ENCODE measurements around the gene UFC1. TPM values are rescaled to one million over a fixed set of nuclear protein-coding genes. Genes with fewer than 3 reads are reported as not detected.

The UFC1 gene
- total and polyA plus RNA-seq, 2 of the 13 experiments (the other 11 are each of a cell fraction or from before 2014, with no cell fraction given), result 72.8 to 85.2 TPM

DNA sequence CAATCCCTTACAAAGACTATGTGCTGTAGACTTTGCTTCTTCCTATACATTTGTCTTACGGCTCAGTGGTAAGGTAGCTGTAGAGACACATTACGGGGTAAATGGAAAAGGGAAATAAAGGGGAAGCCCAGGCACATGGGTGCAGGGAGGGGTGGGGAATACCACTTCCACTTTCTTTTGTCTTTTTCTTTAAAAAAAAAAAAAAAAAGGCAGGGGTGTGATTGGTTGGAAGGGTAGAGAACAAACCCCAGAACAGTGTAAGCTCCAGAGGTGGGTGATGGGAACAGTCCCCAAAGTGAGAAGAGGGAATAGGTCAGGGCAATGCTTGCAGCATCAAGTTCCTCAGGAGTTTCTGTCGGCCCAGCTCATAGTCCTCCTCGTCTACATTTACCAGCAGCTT lies 31.9 kb upstream of the UFC1 start (continued):
- TF ChIP-seq MTA3 (CRISPR knock-in tag; IDR thresholded peaks at IDR 0.05) (no peak), ISL2 (CRISPR knock-in tag; IDR thresholded peaks at IDR 0.05) (no peak), SIN3A (IDR thresholded peaks at IDR 0.05; ENCODE audit: borderline replicate concordance, low read depth, low read length) (no peak), EP300 (IDR thresholded peaks at IDR 0.05; ENCODE audit: low read depth in 2 of 2, low read length in 2 of 2) (no peak), EP300 (CRISPR knock-in tag; IDR thresholded peaks at IDR 0.05; ENCODE audit: borderline replicate concordance) (no peak), ZNF33A (CRISPR knock-in tag; IDR thresholded peaks at IDR 0.05; ENCODE audit: borderline replicate concordance) (no peak), ZNF792 (CRISPR knock-in tag; IDR thresholded peaks at IDR 0.05) (no peak), NR1H2 (CRISPR knock-in tag; IDR thresholded peaks at IDR 0.05; ENCODE audit: borderline replicate concordance, low read depth) (no peak), ZNF746 (CRISPR knock-in tag; IDR thresholded peaks at IDR 0.05) (no peak)
- TF ChIP-seq, protein P1, sequence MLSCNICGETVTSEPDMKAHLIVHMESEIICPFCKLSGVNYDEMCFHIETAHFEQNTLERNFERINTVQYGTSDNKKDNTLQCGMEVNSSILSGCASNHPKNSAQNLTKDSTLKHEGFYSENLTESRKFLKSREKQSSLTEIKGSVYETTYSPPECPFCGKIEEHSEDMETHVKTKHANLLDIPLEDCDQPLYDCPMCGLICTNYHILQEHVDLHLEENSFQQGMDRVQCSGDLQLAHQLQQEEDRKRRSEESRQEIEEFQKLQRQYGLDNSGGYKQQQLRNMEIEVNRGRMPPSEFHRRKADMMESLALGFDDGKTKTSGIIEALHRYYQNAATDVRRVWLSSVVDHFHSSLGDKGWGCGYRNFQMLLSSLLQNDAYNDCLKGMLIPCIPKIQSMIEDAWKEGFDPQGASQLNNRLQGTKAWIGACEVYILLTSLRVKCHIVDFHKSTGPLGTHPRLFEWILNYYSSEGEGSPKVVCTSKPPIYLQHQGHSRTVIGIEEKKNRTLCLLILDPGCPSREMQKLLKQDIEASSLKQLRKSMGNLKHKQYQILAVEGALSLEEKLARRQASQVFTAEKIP (CRISPR knock-in tag; IDR thresholded peaks at IDR 0.05; ENCODE audit: borderline replicate concordance), result no peak

DNA sequence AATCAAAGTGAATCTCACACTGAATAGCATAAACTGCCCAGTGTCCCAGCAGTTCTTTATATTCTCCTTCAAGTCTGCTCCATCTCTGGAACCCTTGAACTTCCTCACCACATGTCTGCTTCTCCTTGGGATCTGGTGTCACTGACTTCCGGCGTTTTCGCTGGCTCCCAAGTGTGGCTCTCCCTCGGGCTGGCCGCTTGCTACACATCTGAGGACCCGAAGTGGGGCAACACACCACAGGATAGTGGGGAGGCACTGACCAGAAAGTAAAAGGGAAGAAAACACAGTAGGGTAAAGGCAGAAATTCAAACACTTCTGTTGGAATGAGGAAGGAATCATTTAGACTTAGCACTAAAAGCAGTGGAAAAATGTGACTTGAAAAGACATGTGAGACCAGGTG lies 30.8 kb upstream of the UFC1 start:
- intact Hi-C loops (cut with micrococcal nuclease; ENCODE audit: unreplicated experiment) (no loop called here), in situ Hi-C loops (cut with HindIII; ENCODE audit: extremely low pct_ligation_motif_present, low pct_unique_long_range_greater_than_20kb) (no loop called here)
- no peak for DNase-seq (ENCODE audit: low spot score)
- Histone ChIP-seq H3K79me2 (ENCODE audit: insufficient read depth, low read length) (peaks cover 24% of the 10 kb centered on the region), H2AFZ (ENCODE audit: low read length) (no peak overlapping the region), H3K36me3 (replicated peaks in 1 of 2; ENCODE audit: control insufficient read depth in 1 of 2, insufficient read depth in 2 of 2, low read length in 2 of 2) (peaks cover 25 to 76% of the 10 kb centered on the region in 2 experiments), H3K4me3 (replicated peaks in 1 of 3; ENCODE audit: insufficient read depth in 1 of 3, low read depth in 2 of 3, low read length in 3 of 3) (no peak overlapping the region), H3K27me3 (ENCODE audit: control insufficient read depth in 1 of 2, insufficient read depth in 2 of 2, low read length in 2 of 2) (no peaks in the 10 kb centered on the region), H4K20me1 (ENCODE audit: insufficient read depth, low read length) (no peaks in the 10 kb centered on the region), H3K9ac (ENCODE audit: insufficient read depth, low read depth, low read length) (no peak overlapping the region), H3K27ac (ENCODE audit: extremely low read length, insufficient read depth, low read length) (no peak overlapping the region), H3K4me2 (ENCODE audit: low read depth, low read length) (no peak overlapping the region), H3K4me1 (ENCODE audit: insufficient read depth, low read length) (peaks cover 17% of the 10 kb centered on the region), H3K9me3 (ENCODE audit: low read length) (no peaks in the 10 kb centered on the region)
- FAIRE-seq, result no peak
- CTCF ChIA-PET (ENCODE audit: low intra/inter-chr PET ratio, low total read pairs), result no interaction called here
- WGBS (ENCODE audit: low lambda C conversion rate), result 97% methylated on average over 6 of the region's 6 CpGs
- ATAC-seq, result no peak
- POLR2A ChIA-PET, result no interaction called here
- no TSS peak for BruUV-seq (replicated peaks)
- TF ChIP-seq ZNF431 (CRISPR knock-in tag; IDR thresholded peaks at IDR 0.05; ENCODE audit: borderline replicate concordance, low read depth) (no peak), MEIS2 (CRISPR knock-in tag; IDR thresholded peaks at IDR 0.05) (no peak), ZNF605 (CRISPR knock-in tag; IDR thresholded peaks at IDR 0.05) (no peak), MTA3 (CRISPR knock-in tag; IDR thresholded peaks at IDR 0.05) (no peak), ZSCAN31 (CRISPR knock-in tag; IDR thresholded peaks at IDR 0.05; ENCODE audit: low read depth) (no peak), SATB2 (CRISPR knock-in tag; IDR thresholded peaks at IDR 0.05) (no peak), TMF1 (CRISPR knock-in tag; IDR thresholded peaks at IDR 0.05; ENCODE audit: low read depth) (no peak), SNAI1 (CRISPR knock-in tag; IDR thresholded peaks at IDR 0.05; ENCODE audit: borderline replicate concordance) (no peak), SAFB2 (CRISPR knock-in tag; IDR thresholded peaks at IDR 0.05; ENCODE audit: borderline replicate concordance, low read depth) (no peak), MYNN (CRISPR knock-in tag; IDR thresholded peaks at IDR 0.05; ENCODE audit: low read depth) (no peak), FOXP1 (IDR thresholded peaks at IDR 0.05) (no peak), FOXP1 (CRISPR knock-in tag; IDR thresholded peaks at IDR 0.05) (no peak), NR2F6 (IDR thresholded peaks at IDR 0.05) (no peak), NR2F6 (CRISPR knock-in tag; IDR thresholded peaks at IDR 0.05) (no peak)
- TF ChIP-seq, protein P2, sequence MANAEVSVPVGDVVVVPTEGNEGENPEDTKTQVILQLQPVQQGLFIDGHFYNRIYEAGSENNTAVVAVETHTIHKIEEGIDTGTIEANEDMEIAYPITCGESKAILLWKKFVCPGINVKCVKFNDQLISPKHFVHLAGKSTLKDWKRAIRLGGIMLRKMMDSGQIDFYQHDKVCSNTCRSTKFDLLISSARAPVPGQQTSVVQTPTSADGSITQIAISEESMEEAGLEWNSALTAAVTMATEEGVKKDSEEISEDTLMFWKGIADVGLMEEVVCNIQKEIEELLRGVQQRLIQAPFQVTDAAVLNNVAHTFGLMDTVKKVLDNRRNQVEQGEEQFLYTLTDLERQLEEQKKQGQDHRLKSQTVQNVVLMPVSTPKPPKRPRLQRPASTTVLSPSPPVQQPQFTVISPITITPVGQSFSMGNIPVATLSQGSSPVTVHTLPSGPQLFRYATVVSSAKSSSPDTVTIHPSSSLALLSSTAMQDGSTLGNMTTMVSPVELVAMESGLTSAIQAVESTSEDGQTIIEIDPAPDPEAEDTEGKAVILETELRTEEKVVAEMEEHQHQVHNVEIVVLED (CRISPR knock-in tag; IDR thresholded peaks at IDR 0.05; ENCODE audit: borderline replicate concordance), result no peak

Data from HepG2 (cell line).